IPS DF 6.9 (cell line): ENCODE results near the gene RIN3.

Experiments used
- DNase-seq: peaks from one replicate; pipeline ENCODE4 v3.0.0-alpha.2; 2013; ENCODE audit warnings: low read depth, low spot score
- H3K27ac ChIP-seq: one replicate; pipeline ENCODE4 v1.5.1; 2013; ENCODE audit warnings: low read length, control low read depth
- H3K27me3 ChIP-seq: 2 replicates; pipeline ENCODE4 v1.6.1; 2013; ENCODE audit warnings: mild to moderate bottlenecking, low read length; ENCODE audit not compliant: control insufficient read depth, insufficient read depth
- H3K36me3 ChIP-seq: 2 replicates; pipeline ENCODE4 v1.6.1; 2013; ENCODE audit warnings: low read length; ENCODE audit not compliant: control insufficient read depth, insufficient read depth
- H3K4me1 ChIP-seq: 2 replicates; pipeline ENCODE4 v1.6.1; 2013; ENCODE audit warnings: low read length; ENCODE audit not compliant: control insufficient read depth, insufficient read depth
- H3K4me3 ChIP-seq: 2 replicates; pipeline ENCODE4 v1.5.1; 2013; ENCODE audit warnings: mild to moderate bottlenecking, low read length
- H3K9me3 ChIP-seq: 2 replicates; pipeline ENCODE4 v1.6.1; 2013; ENCODE audit warnings: low read length, inconsistent platforms; ENCODE audit not compliant: control insufficient read depth, insufficient read depth
- WGBS: extraction: QIAGEN DNeasy Blood & Tissue Kit; methylation state at CpG from one replicate; pipeline ENCODE4 v1.1.7; 2013; ENCODE audit warnings: mixed read lengths, missing lambda C conversion rate; ENCODE audit not compliant: insufficient read length, insufficient coverage; 5-methylcytosine and 5-hydroxymethylcytosine counted together

RIN3 gene

GRCh38 chr14:92472860-92473259 lies 40.7 kb upstream of the RIN3 start:
- no CpG with 5 or more reads among the region's 1 CpG for WGBS
- H3K36me3 ChIP-seq: no peaks in the 10 kb centered on the region
- no peaks in the 10 kb centered on the region for H3K27me3 ChIP-seq
- H3K4me1 ChIP-seq: peaks cover 5% of the 10 kb centered on the region
- no peak overlapping the region for H3K27ac ChIP-seq
- DNase-seq: no peak
- H3K4me3 ChIP-seq: no peak overlapping the region
- no peaks in the 10 kb centered on the region for H3K9me3 ChIP-seq

- Histone ChIP-seq H3K9me3 (no peaks in the 10 kb centered on the region), H3K36me3 (no peaks in the 10 kb centered on the region), H3K4me1 (peaks cover 5% of the 10 kb centered on the region), H3K4me3 (no peak overlapping the region), H3K27me3 (no peaks in the 10 kb centered on the region), H3K27ac (no peak overlapping the region)
- no peak for DNase-seq
- WGBS: no CpG with 5 or more reads among the region's 9 CpGs
Measured at GRCh38 chr14:92473261-92473968, 40.2 kb upstream of the RIN3 start.

GRCh38 chr14:92473969-92474535 lies 39.5 kb upstream of the RIN3 start:
- peaks cover 5% of the 10 kb centered on the region for H3K4me1 ChIP-seq
- no peaks in the 10 kb centered on the region for H3K9me3 ChIP-seq
- H3K27me3 ChIP-seq: no peaks in the 10 kb centered on the region
- H3K4me3 ChIP-seq: no peak overlapping the region
- H3K27ac ChIP-seq: no peak overlapping the region
- H3K36me3 ChIP-seq: no peaks in the 10 kb centered on the region
- no CpG with 5 or more reads among the region's 3 CpGs for WGBS
- no peak for DNase-seq

GRCh38 chr14:92475037-92475436 lies 38.5 kb upstream of the RIN3 start:
- no peak overlapping the region for H3K27ac ChIP-seq

GRCh38 chr14:92475451-92476187 lies 38.0 kb upstream of the RIN3 start:
- no peak overlapping the region for H3K27ac ChIP-seq
- WGBS: no CpG with 5 or more reads among the region's 14 CpGs
- DNase-seq: no peak

More at GRCh38 chr14:92475037-92475436, 38.5 kb upstream of the RIN3 start:
- Histone ChIP-seq H3K4me3 (no peak overlapping the region), H3K4me1 (peaks cover 5% of the 10 kb centered on the region), H3K9me3 (no peaks in the 10 kb centered on the region), H3K36me3 (no peaks in the 10 kb centered on the region), H3K27me3 (no peaks in the 10 kb centered on the region)
- no peak for DNase-seq
- WGBS: no CpG with 5 or more reads among the region's 1 CpG

GRCh38 chr14:92480856-92481255 lies 32.7 kb upstream of the RIN3 start:
- Histone ChIP-seq H3K9me3 (no peaks in the 10 kb centered on the region), H3K4me3 (no peak overlapping the region), H3K36me3 (no peaks in the 10 kb centered on the region), H3K27me3 (no peaks in the 10 kb centered on the region), H3K4me1 (no peaks in the 10 kb centered on the region), H3K27ac (no peak overlapping the region)
- WGBS: no CpG with 5 or more reads among the region's 3 CpGs
- no peak for DNase-seq

More at GRCh38 chr14:92475451-92476187, 38.0 kb upstream of the RIN3 start:
- Histone ChIP-seq H3K36me3 (no peaks in the 10 kb centered on the region), H3K4me1 (peaks cover 5% of the 10 kb centered on the region), H3K27me3 (no peaks in the 10 kb centered on the region), H3K9me3 (no peaks in the 10 kb centered on the region), H3K4me3 (no peak overlapping the region)

- no peak for DNase-seq
- WGBS: no CpG with 5 or more reads among the region's 1 CpG
- H3K4me3 ChIP-seq: no peak overlapping the region
- H3K36me3 ChIP-seq: no peaks in the 10 kb centered on the region
- H3K27me3 ChIP-seq: no peaks in the 10 kb centered on the region
- H3K27ac ChIP-seq: no peak overlapping the region
- H3K9me3 ChIP-seq: no peaks in the 10 kb centered on the region
- no peaks in the 10 kb centered on the region for H3K4me1 ChIP-seq
Measured at GRCh38 chr14:92481386-92481785, 32.2 kb upstream of the RIN3 start.

- no peaks in the 10 kb centered on the region for H3K4me1 ChIP-seq
- no peaks in the 10 kb centered on the region for H3K27me3 ChIP-seq
- H3K27ac ChIP-seq: no peak overlapping the region
- no peaks in the 10 kb centered on the region for H3K9me3 ChIP-seq
- no peak overlapping the region for H3K4me3 ChIP-seq
- DNase-seq: no peak
- H3K36me3 ChIP-seq: no peaks in the 10 kb centered on the region
- WGBS: no CpG with 5 or more reads among the region's 1 CpG
Measured at GRCh38 chr14:92481811-92482555, 31.6 kb upstream of the RIN3 start.

- H3K27ac ChIP-seq: no peak overlapping the region
- H3K36me3 ChIP-seq: no peaks in the 10 kb centered on the region
- no peak for DNase-seq
- no peaks in the 10 kb centered on the region for H3K4me1 ChIP-seq
- no peak overlapping the region for H3K4me3 ChIP-seq
- no CpG with 5 or more reads among the region's 9 CpGs for WGBS
- H3K9me3 ChIP-seq: no peaks in the 10 kb centered on the region
- no peaks in the 10 kb centered on the region for H3K27me3 ChIP-seq
Measured at GRCh38 chr14:92482621-92483319, 30.8 kb upstream of the RIN3 start.
